OCI-LY3 (cell line): ENCODE data around the gene VPS54.
A peak's percentile ranks its signal among the peaks of the same experiment; 100 is the strongest.

Experiments used
- H2AFZ ChIP-seq: fragments of 200-600, 300-600 bp; shearing (Covaris generic); 2 replicates; pipeline ENCODE4 v1.6.0; 2014; ENCODE audit warnings: antibody characterized with exemption, low read depth, low read length
- H3K27ac ChIP-seq: fragments of 200-600, 300-600 bp; sonication (generic); 2 replicates; pipeline ENCODE4 v1.5.1; 2014; ENCODE audit warnings: mild to moderate bottlenecking, low read length, moderate library complexity, mixed read lengths
- H3K27me3 ChIP-seq: fragments of 200-600, 300-600 bp; sonication (generic); 2 replicates; pipeline ENCODE4 v1.6.1; 2014; ENCODE audit warnings: low read depth, low read length, mixed read lengths
- H3K36me3 ChIP-seq: fragments of 200-600, 300-600 bp; sonication (generic); replicated peaks from 2 replicates; pipeline ENCODE3; 2014; ENCODE audit warnings: low read depth, low read length, mixed read lengths
- H3K4me1 ChIP-seq: fragments of 300-600, 200-600 bp; sonication (generic); 2 replicates; pipeline ENCODE4 v1.6.1; 2014; ENCODE audit warnings: low read length, mixed read lengths
- H3K4me2 ChIP-seq: fragments of 200-600, 300-600 bp; sonication (generic); 2 replicates; pipeline ENCODE4 v1.6.1; 2014; ENCODE audit warnings: low read length, mixed read lengths
- H3K4me3 ChIP-seq: fragments of 300-600, 200-600 bp; sonication (generic); 2 replicates; pipeline ENCODE4 v1.5.1; 2014; ENCODE audit warnings: antibody characterized with exemption, mild to moderate bottlenecking, low read length, moderate library complexity
- H3K79me2 ChIP-seq: fragments of 300-600, 200-600 bp; shearing (Covaris generic); 2 replicates; pipeline ENCODE4 v1.6.1; 2014; ENCODE audit warnings: mild to moderate bottlenecking, low read length, mixed read lengths
- H3K9ac ChIP-seq: fragments of 300-600, 200-600 bp; shearing (Covaris generic); 2 replicates; pipeline ENCODE4 v1.6.0; 2014; ENCODE audit warnings: mild to moderate bottlenecking, low read length, moderate library complexity
- H3K9me3 ChIP-seq: fragments of 200-600, 300-600 bp; shearing (Covaris generic); 2 replicates; pipeline ENCODE4 v1.6.1; 2014; ENCODE audit warnings: low read length, mixed read lengths; ENCODE audit not compliant: insufficient read depth
- H4K20me1 ChIP-seq: fragments of 200-600, 300-600 bp; sonication (generic); 2 replicates; pipeline ENCODE4 v1.6.1; 2016; ENCODE audit warnings: low read length, mixed read lengths; ENCODE audit not compliant: insufficient read depth
- CTCF ChIP-seq: fragments of 200-600, 300-600 bp; sonication (generic); IDR thresholded peaks from 2 replicates; pipeline ENCODE4 v1.5.1; 2014; ENCODE audit warnings: antibody characterized with exemption, low read length, low read depth
- EZH2phosphoT487 ChIP-seq: fragments of 200-600 bp; shearing (Covaris generic); IDR thresholded peaks from 2 replicates; pipeline ENCODE4 v1.6.1; 2018; ENCODE audit warnings: antibody characterized with exemption, mixed run types, low read depth

The VPS54 gene

GRCh38 chr2:63843093-63843492 lies 176.1 kb downstream of the VPS54 start:
- H3K27me3 ChIP-seq = no peaks in the 10 kb centered on the region
- no peak overlapping the region for H3K9ac ChIP-seq
- H3K4me2 ChIP-seq = peak overlapping the region; percentile 94
- peak overlapping the region; percentile 91; the same call in 1 of the 2 replicates for H3K4me3 ChIP-seq
- peaks cover 22% of the 10 kb centered on the region for H4K20me1 ChIP-seq
- no peak overlapping the region for H2AFZ ChIP-seq
- peaks cover 68% of the 10 kb centered on the region for H3K79me2 ChIP-seq
- TF ChIP-seq EZH2phosphoT487 (no peak), CTCF (no peak)
- no peak overlapping the region for H3K27ac ChIP-seq
- peaks cover 3% of the 10 kb centered on the region for H3K36me3 ChIP-seq
- peaks cover 15% of the 10 kb centered on the region for H3K4me1 ChIP-seq
- H3K9me3 ChIP-seq = no peaks in the 10 kb centered on the region

DNA sequence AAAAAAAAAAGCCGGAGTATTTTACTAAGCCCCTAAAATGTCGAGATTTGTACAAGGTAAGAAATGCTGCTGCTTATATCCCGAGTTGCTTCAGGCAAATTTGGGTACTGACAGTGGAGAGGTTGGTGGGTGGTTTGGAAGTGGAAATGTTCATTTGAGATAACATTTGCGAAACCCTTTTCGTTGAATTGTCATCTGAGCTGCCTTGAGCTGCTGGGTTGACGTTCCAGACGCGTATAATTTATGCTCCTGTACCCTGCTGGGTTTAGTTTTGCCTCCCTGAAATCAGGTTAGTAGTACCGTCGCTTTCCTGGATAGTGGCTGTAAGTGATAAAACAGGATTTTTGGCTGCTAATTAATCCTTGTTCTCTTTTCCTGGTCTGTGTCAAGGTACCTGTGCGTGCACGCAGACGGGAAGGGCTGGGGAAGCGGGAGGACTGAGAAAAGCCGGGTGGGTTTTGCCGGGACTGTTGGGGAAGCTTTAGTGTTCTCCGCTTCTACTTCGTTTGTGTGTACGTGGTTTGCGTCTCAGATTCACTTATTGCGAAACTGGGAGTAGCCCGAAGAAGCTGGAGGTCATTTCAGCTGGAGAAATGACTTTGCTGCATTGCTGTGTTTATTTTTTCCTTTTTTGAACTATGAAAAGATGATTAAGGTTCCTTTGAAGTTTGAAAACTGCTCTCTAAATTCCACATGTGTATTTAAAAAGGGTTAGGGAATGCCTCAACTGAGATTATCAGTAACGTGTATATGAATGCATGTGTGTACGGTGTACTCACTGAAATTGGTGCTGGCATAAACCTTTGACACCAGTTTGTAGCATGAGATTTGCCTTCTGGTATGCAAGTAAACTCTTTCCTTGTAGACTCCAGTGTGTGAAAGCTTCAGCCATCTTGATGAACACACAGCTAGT lies 176.8 kb downstream of the VPS54 start:
- H3K79me2 ChIP-seq = peaks cover 63% of the 10 kb centered on the region
- H3K4me2 ChIP-seq = peak overlapping the region; percentile 94
- H3K4me1 ChIP-seq = peaks cover 15% of the 10 kb centered on the region
- H3K9me3 ChIP-seq = no peaks in the 10 kb centered on the region
- no peak overlapping the region for H3K27ac ChIP-seq
- H3K4me3 ChIP-seq = peak overlapping the region; percentile 91
- no peak overlapping the region for H2AFZ ChIP-seq
- TF ChIP-seq EZH2phosphoT487 = no peak
- no peak for TF ChIP-seq CTCF
- no peaks in the 10 kb centered on the region for H3K36me3 ChIP-seq
- no peaks in the 10 kb centered on the region for H3K27me3 ChIP-seq
- peak overlapping the region; percentile 97 for H3K9ac ChIP-seq
- H4K20me1 ChIP-seq = peaks cover 22% of the 10 kb centered on the region
